CD8-positive, alpha-beta memory T cell (primary cell): ENCODE results near the gene CREB3L1. TPM values are rescaled to one million over a fixed set of nuclear protein-coding genes. Genes with fewer than 3 reads are reported as not detected.

Experiments
- CTCF ChIA-PET: fragments of 350-600 bp; sonication (Branson Sonifier 250); formaldehyde crosslinking; loops from one replicate; lab custom pipeline; 2021; ENCODE audit warnings: antibody characterized with exemption; lab: Charles Lee
- POLR2A ChIA-PET: fragments of 350-600 bp; sonication (Branson Sonifier 250); formaldehyde crosslinking; loops from one replicate; lab custom pipeline; 2021; ENCODE audit warnings: antibody characterized with exemption; lab: Charles Lee
- DNase-seq, 5 donors: peaks; one replicate each; pipeline versions ENCODE4 v3.0.0 to v3.0.0-alpha.2; 2020 to 2022; ENCODE audit warnings: mixed read lengths in 1 of 5
- H3K27ac ChIP-seq: one replicate; pipeline ENCODE4 v1.7.0; 2013; ENCODE audit warnings: low read depth, mild to moderate bottlenecking, low read length, moderate library complexity
- H3K27me3 ChIP-seq: 2 replicates; pipeline ENCODE4 v1.7.0; 2013; ENCODE audit warnings: low read length, mild to moderate bottlenecking; ENCODE audit not compliant: insufficient read depth, poor library complexity, severe bottlenecking
- H3K36me3 ChIP-seq: 2 replicates; pipeline ENCODE4 v1.7.0; 2013; ENCODE audit warnings: mild to moderate bottlenecking, low read length, moderate library complexity; ENCODE audit not compliant: insufficient read depth
- H3K4me1 ChIP-seq: 2 replicates; pipeline ENCODE4 v1.7.0; 2013; ENCODE audit warnings: mild to moderate bottlenecking, low read length, moderate library complexity; ENCODE audit not compliant: insufficient read depth
- H3K4me3 ChIP-seq: 2 replicates; pipeline ENCODE4 v1.7.0; 2013; ENCODE audit warnings: mild to moderate bottlenecking, low read length
- H3K9me3 ChIP-seq: 2 replicates; pipeline ENCODE4 v1.7.0; 2013; ENCODE audit warnings: mild to moderate bottlenecking, low read length
- H3K27ac Mint-ChIP-seq, 8 donors: one replicate each; pipeline ENCODE4 v1.8.0; 2020 to 2021; ENCODE audit warnings: mixed read lengths in 8 of 8, mild to moderate bottlenecking in 6 of 8, inconsistent platforms in 3 of 8, moderate library complexity in 3 of 8
- H3K27me3 Mint-ChIP-seq, 2 donors: one replicate each; pipeline ENCODE4 v1.8.0; 2020 to 2021; ENCODE audit warnings: mixed read lengths in 2 of 2, mild to moderate bottlenecking in 1 of 2, moderate library complexity in 1 of 2
- H3K36me3 Mint-ChIP-seq, 3 donors: one replicate each; pipeline ENCODE4 v1.8.0; 2020 to 2021; ENCODE audit warnings: mixed read lengths in 3 of 3, inconsistent platforms in 1 of 3, mild to moderate bottlenecking in 1 of 3
- H3K4me1 Mint-ChIP-seq, 3 donors: one replicate each; pipeline ENCODE4 v1.8.0; 2020 to 2021; ENCODE audit warnings: mixed read lengths in 3 of 3, inconsistent platforms in 1 of 3, mild to moderate bottlenecking in 1 of 3
- H3K4me3 Mint-ChIP-seq, 7 donors: one replicate each; pipeline ENCODE4 v1.8.0; 2020 to 2021; ENCODE audit warnings: mixed read lengths in 7 of 7, mild to moderate bottlenecking in 6 of 7, moderate library complexity in 4 of 7, inconsistent platforms in 2 of 7
- H3K9me3 Mint-ChIP-seq, 5 donors: one replicate each; pipeline ENCODE4 v1.8.0; 2020 to 2022; ENCODE audit warnings: mixed read lengths in 5 of 5, mild to moderate bottlenecking in 3 of 5, moderate library complexity in 2 of 5, inconsistent platforms in 1 of 5
- polyA plus RNA-seq: library from polyadenylated mRNA; unstranded; fragments of 300-500 nt; fragmentation: Illumina TruSeq; gene quantifications from one replicate; pipeline ENCODE4 v1.2.3, GENCODE V29; 2021
- total RNA-seq, 2 experiments: library from RNA; stranded (reverse); gene quantifications; one replicate each; pipeline ENCODE4 v1.2.3, GENCODE V29; 2021

CREB3L1 gene
- total and polyA plus RNA-seq, 3 experiments from 2014 or later: not detected

- ChIA-PET POLR2A (no interaction called here), CTCF (no interaction called here)
- no peak overlapping the region for H3K4me3 Mint-ChIP-seq
- H3K36me3 Mint-ChIP-seq: peaks cover 0 to 2% (median 0%) of the 10 kb centered on the region in 3 donors
- Histone ChIP-seq H3K9me3 (no peaks in the 10 kb centered on the region), H3K36me3 (no peaks in the 10 kb centered on the region), H3K27ac (peak overlapping the region; percentile 72), H3K27me3 (peaks cover 27% of the 10 kb centered on the region), H3K4me3 (no peak overlapping the region), H3K4me1 (no peaks in the 10 kb centered on the region)
- DNase-seq: no peak
- H3K27me3 Mint-ChIP-seq: peaks cover 29 to 64% of the 10 kb centered on the region in 2 donors
- no peaks in the 10 kb centered on the region for H3K9me3 Mint-ChIP-seq
- H3K27ac Mint-ChIP-seq: no peak overlapping the region
- H3K4me1 Mint-ChIP-seq: peaks cover 7 to 10% (median 9%) of the 10 kb centered on the region in 3 donors
Measured at GRCh38 chr11:46279126-46280099, 2.0 kb downstream of the CREB3L1 start.

GRCh38 chr11:46280706-46281105, 3.2 kb downstream of the CREB3L1 start:
- ChIA-PET POLR2A (no interaction called here), CTCF (interaction anchor here (1.4 kb wide), 1 partner anchor 9 kb away, joined by 3 read pairs; no protein-coding TSS in a partner anchor)
- H3K4me1 Mint-ChIP-seq: peaks cover 7 to 10% (median 9%) of the 10 kb centered on the region in 3 donors
- H3K36me3 Mint-ChIP-seq: peaks cover 0 to 2% (median 0%) of the 10 kb centered on the region in 3 donors
- Histone ChIP-seq H3K9me3 (no peaks in the 10 kb centered on the region), H3K4me3 (no peak overlapping the region), H3K4me1 (no peaks in the 10 kb centered on the region), H3K36me3 (no peaks in the 10 kb centered on the region), H3K27me3 (peaks cover 25% of the 10 kb centered on the region), H3K27ac (peak overlapping the region; percentile 27)
- peaks cover 34 to 54% of the 10 kb centered on the region in 2 donors for H3K27me3 Mint-ChIP-seq
- no peak for DNase-seq
- no peak overlapping the region for H3K27ac Mint-ChIP-seq
- H3K9me3 Mint-ChIP-seq: no peaks in the 10 kb centered on the region
- no peak overlapping the region for H3K4me3 Mint-ChIP-seq

GRCh38 chr11:46281371-46281831, 3.9 kb downstream of the CREB3L1 start:
- Mint-ChIP-seq H3K9me3 (no peaks in the 10 kb centered on the region), H3K36me3 (peaks cover 0 to 2% (median 0%) of the 10 kb centered on the region in 3 donors), H3K27me3 (peaks cover 33 to 48% of the 10 kb centered on the region in 2 donors), H3K4me1 (peaks cover 7 to 10% (median 9%) of the 10 kb centered on the region in 3 donors), H3K4me3 (no peak overlapping the region), H3K27ac (peak overlapping the region in 1 of 8 donors; percentile 79)
- H3K27me3 ChIP-seq: peaks cover 18% of the 10 kb centered on the region
- H3K4me1 ChIP-seq: no peaks in the 10 kb centered on the region
- CTCF ChIA-PET: interaction anchor here (1.4 kb wide), 1 partner anchor 8 kb away, joined by 3 read pairs; no protein-coding TSS in a partner anchor
- H3K4me3 ChIP-seq: no peak overlapping the region
- no peak for DNase-seq
- POLR2A ChIA-PET: no interaction called here
- no peaks in the 10 kb centered on the region for H3K9me3 ChIP-seq
- H3K36me3 ChIP-seq: no peaks in the 10 kb centered on the region
- H3K27ac ChIP-seq: peak overlapping the region; percentile 27

- Histone ChIP-seq H3K27me3 (no peaks in the 10 kb centered on the region), H3K36me3 (no peaks in the 10 kb centered on the region), H3K4me1 (no peaks in the 10 kb centered on the region), H3K9me3 (no peaks in the 10 kb centered on the region), H3K27ac (no peak overlapping the region), H3K4me3 (no peak overlapping the region)
- no peak for DNase-seq
- peaks cover 0 to 4% (median 0%) of the 10 kb centered on the region in 3 donors for H3K4me1 Mint-ChIP-seq
- CTCF ChIA-PET: no interaction called here
- POLR2A ChIA-PET: no interaction called here
- no peaks in the 10 kb centered on the region for H3K36me3 Mint-ChIP-seq
- H3K9me3 Mint-ChIP-seq: no peaks in the 10 kb centered on the region
- H3K27me3 Mint-ChIP-seq: peaks cover 17 to 33% of the 10 kb centered on the region in 2 donors
- no peak overlapping the region for H3K27ac Mint-ChIP-seq
- H3K4me3 Mint-ChIP-seq: no peak overlapping the region
Measured at GRCh38 chr11:46285173-46285572, 7.7 kb downstream of the CREB3L1 start.

- Mint-ChIP-seq H3K4me3 (no peak overlapping the region), H3K9me3 (no peaks in the 10 kb centered on the region), H3K27ac (no peak overlapping the region), H3K36me3 (no peaks in the 10 kb centered on the region), H3K4me1 (peaks cover 0 to 4% (median 0%) of the 10 kb centered on the region in 3 donors), H3K27me3 (peaks cover 14 to 33% of the 10 kb centered on the region in 2 donors)
- ChIA-PET CTCF (no interaction called here), POLR2A (no interaction called here)
- Histone ChIP-seq H3K4me3 (no peak overlapping the region), H3K27ac (no peak overlapping the region), H3K27me3 (no peaks in the 10 kb centered on the region), H3K36me3 (no peaks in the 10 kb centered on the region), H3K4me1 (no peaks in the 10 kb centered on the region), H3K9me3 (no peaks in the 10 kb centered on the region)
- DNase-seq: no peak
Measured at GRCh38 chr11:46285594-46286033, 8.2 kb downstream of the CREB3L1 start.

- Mint-ChIP-seq H3K27ac (no peak overlapping the region), H3K27me3 (peaks cover 13 to 27% of the 10 kb centered on the region in 2 donors), H3K36me3 (no peaks in the 10 kb centered on the region), H3K9me3 (no peaks in the 10 kb centered on the region), H3K4me1 (no peaks in the 10 kb centered on the region), H3K4me3 (no peak overlapping the region)
- ChIA-PET POLR2A (no interaction called here), CTCF (no interaction called here)
- no peak overlapping the region for H3K4me3 ChIP-seq
- H3K27me3 ChIP-seq: no peaks in the 10 kb centered on the region
- no peak overlapping the region for H3K27ac ChIP-seq
- no peaks in the 10 kb centered on the region for H3K9me3 ChIP-seq
- DNase-seq: no peak
- H3K36me3 ChIP-seq: no peaks in the 10 kb centered on the region
- no peaks in the 10 kb centered on the region for H3K4me1 ChIP-seq
Measured at GRCh38 chr11:46286789-46287188, 9.3 kb downstream of the CREB3L1 start.

- no peak overlapping the region for H3K27ac ChIP-seq
- ChIA-PET POLR2A (no interaction called here), CTCF (no interaction called here)
- no peak overlapping the region for H3K4me3 ChIP-seq
- no peaks in the 10 kb centered on the region for H3K4me1 ChIP-seq
- H3K27me3 ChIP-seq: no peaks in the 10 kb centered on the region
- Mint-ChIP-seq H3K27me3 (peaks cover 13 to 20% of the 10 kb centered on the region in 2 donors), H3K4me3 (no peak overlapping the region), H3K9me3 (no peaks in the 10 kb centered on the region), H3K27ac (no peak overlapping the region), H3K36me3 (no peaks in the 10 kb centered on the region), H3K4me1 (no peaks in the 10 kb centered on the region)
- no peaks in the 10 kb centered on the region for H3K36me3 ChIP-seq
- no peaks in the 10 kb centered on the region for H3K9me3 ChIP-seq
- no peak for DNase-seq
Measured at GRCh38 chr11:46288451-46288850, 11.0 kb downstream of the CREB3L1 start.

GRCh38 chr11:46290011-46290410, 12.5 kb downstream of the CREB3L1 start:
- Mint-ChIP-seq H3K27ac (no peak overlapping the region), H3K36me3 (no peaks in the 10 kb centered on the region), H3K4me3 (no peak overlapping the region), H3K27me3 (peaks cover 13 to 14% of the 10 kb centered on the region in 2 donors), H3K4me1 (peaks cover 0 to 2% (median under 1%) of the 10 kb centered on the region in 3 donors), H3K9me3 (no peaks in the 10 kb centered on the region)
- H3K27me3 ChIP-seq: no peaks in the 10 kb centered on the region
- peaks cover 2% of the 10 kb centered on the region for H3K4me1 ChIP-seq
- DNase-seq: no peak
- ChIA-PET POLR2A (no interaction called here), CTCF (interaction anchor here (1.0 to 2.3 kb wide), 4 partner anchors 9 to 52 kb away, joined by 3 to 10 read pairs (median 3); no protein-coding TSS in a partner anchor)
- no peaks in the 10 kb centered on the region for H3K9me3 ChIP-seq
- no peaks in the 10 kb centered on the region for H3K36me3 ChIP-seq
- H3K4me3 ChIP-seq: no peak overlapping the region
- no peak overlapping the region for H3K27ac ChIP-seq
